RWPE2 (cell line): ENCODE data around the gene LIMD2.

ENCODE experiments used
- ATAC-seq: fragments of 200-7000 bp; cut with Tn5 transposase; 3 replicates; pipeline ENCODE4 v1.9.1; 2021; ENCODE audit warnings: low read depth
- DNase-seq: peaks from one replicate; pipeline ENCODE4 v3.0.0-alpha.2; 2020; ENCODE audit warnings: low spot score
- H3K27ac ChIP-seq: fragments of 450-650 bp; 2 replicates; pipeline ENCODE4 v1.5.1; 2017; ENCODE audit warnings: mild to moderate bottlenecking; ENCODE audit not compliant: poor library complexity, severe bottlenecking
- H3K27me3 ChIP-seq: fragments of 250-450 bp; sonication (Bioruptor Pico); 2 replicates; pipeline ENCODE4 v1.5.1; 2021; ENCODE audit warnings: mild to moderate bottlenecking, moderate library complexity; ENCODE audit not compliant: insufficient read depth, poor library complexity, severe bottlenecking
- H3K36me3 ChIP-seq: fragments of 250-450 bp; sonication (Bioruptor Pico); 2 replicates; pipeline ENCODE4 v1.5.1; 2020; ENCODE audit warnings: low read depth, mild to moderate bottlenecking, moderate library complexity
- H3K4me1 ChIP-seq: fragments of 250-450 bp; sonication (Bioruptor Pico); 2 replicates; pipeline ENCODE4 v1.5.1; 2021; ENCODE audit warnings: mild to moderate bottlenecking, moderate library complexity; ENCODE audit not compliant: insufficient read depth, poor library complexity, severe bottlenecking
- H3K4me3 ChIP-seq: fragments of 250-450 bp; sonication (Bioruptor Pico); 2 replicates; pipeline ENCODE4 v1.5.1; 2021; ENCODE audit warnings: mild to moderate bottlenecking, moderate library complexity; ENCODE audit not compliant: severe bottlenecking
- H3K9me3 ChIP-seq: fragments of 250-450 bp; sonication (Bioruptor Pico); 2 replicates; pipeline ENCODE4 v1.5.1; 2021; ENCODE audit warnings: mild to moderate bottlenecking, moderate library complexity; ENCODE audit not compliant: severe bottlenecking
- CTCF ChIP-seq: fragments of 450-650 bp; IDR thresholded peaks from one replicate; pipeline ENCODE4 v1.5.1; 2017; ENCODE audit warnings: mild to moderate bottlenecking, moderate library complexity; ENCODE audit not compliant: poor library complexity, severe bottlenecking

The LIMD2 gene

DNA sequence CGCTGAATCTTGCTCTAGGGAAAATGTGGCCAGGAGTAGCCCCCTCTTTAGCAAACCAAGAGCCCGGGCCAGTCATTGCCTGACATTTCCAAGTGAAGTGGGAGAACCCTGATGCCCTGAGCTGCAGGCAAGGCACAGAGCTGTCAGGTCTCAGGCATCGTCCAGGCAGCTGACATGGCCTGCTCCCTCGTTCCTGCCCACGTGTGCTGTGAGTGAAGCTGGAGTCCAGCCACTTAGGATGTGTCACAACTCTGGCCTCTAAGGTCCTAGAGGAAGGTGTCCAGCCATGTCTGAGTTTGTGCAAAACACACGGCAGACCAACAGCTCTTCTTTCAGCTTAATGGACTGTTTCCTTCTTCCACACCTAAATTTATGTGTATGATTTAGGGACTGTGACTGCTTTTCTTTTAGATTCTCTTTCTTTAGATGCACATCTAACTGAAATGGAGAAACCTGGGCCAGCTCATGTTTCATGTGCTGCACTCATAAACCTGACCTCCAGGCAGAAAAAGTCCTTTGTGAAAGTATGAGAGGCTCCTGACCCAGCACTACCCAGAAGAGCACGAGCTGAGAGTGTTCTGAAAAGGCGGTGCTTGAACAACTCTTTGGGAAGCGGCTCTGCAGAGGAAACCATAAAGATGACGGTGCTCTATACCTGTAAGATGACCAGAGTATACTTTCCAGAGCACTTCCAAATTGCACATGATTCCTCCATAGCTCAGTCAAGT is 14.8 kb upstream of the LIMD2 start:
- Histone ChIP-seq H3K4me1 (no peaks in the 10 kb centered on the region), H3K4me3 (no peak overlapping the region), H3K27me3 (no peaks in the 10 kb centered on the region), H3K36me3 (peaks cover 29% of the 10 kb centered on the region), H3K27ac (no peak overlapping the region), H3K9me3 (no peaks in the 10 kb centered on the region)
- ATAC-seq (no peak), DNase-seq (no peak)
- no peak for TF ChIP-seq CTCF

- ATAC-seq (no peak), DNase-seq (no peak)
- Histone ChIP-seq H3K4me1 (no peaks in the 10 kb centered on the region), H3K27me3 (no peaks in the 10 kb centered on the region), H3K4me3 (no peak overlapping the region), H3K9me3 (no peaks in the 10 kb centered on the region), H3K36me3 (peaks cover 25% of the 10 kb centered on the region), H3K27ac (no peak overlapping the region)
- no peak for TF ChIP-seq CTCF
Measured at GRCh38 chr17:63709110-63709509, 9.2 kb upstream of the LIMD2 start.

DNA sequence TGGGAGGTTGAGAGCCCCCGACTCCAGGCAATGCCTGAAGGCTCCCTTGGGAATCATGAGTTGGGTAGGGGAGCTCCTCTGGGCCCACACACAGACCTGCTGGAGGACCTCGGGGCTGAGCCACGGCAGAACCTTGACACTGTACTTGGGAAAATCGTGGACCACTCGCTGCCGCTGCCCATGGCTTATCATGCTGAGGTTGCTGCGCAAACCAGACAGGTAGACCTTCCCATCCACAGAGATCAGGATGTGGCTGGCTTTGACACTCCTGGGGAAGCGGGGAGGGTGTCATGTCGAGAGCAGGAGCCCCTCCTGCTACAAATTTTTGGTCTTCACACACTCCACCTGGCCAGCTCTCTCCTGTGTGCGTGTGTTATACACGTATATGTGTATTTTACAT is 7.2 kb upstream of the LIMD2 start:
- Histone ChIP-seq H3K27ac (no peak overlapping the region), H3K4me1 (no peaks in the 10 kb centered on the region), H3K4me3 (no peak overlapping the region), H3K36me3 (peaks cover 19% of the 10 kb centered on the region), H3K9me3 (no peaks in the 10 kb centered on the region), H3K27me3 (no peaks in the 10 kb centered on the region)
- ATAC-seq (no peak), DNase-seq (no peak)
- TF ChIP-seq CTCF = no peak

- Histone ChIP-seq H3K36me3 (peaks cover 19% of the 10 kb centered on the region), H3K27ac (no peak overlapping the region), H3K27me3 (no peaks in the 10 kb centered on the region), H3K4me3 (no peak overlapping the region), H3K9me3 (no peaks in the 10 kb centered on the region), H3K4me1 (no peaks in the 10 kb centered on the region)
- ATAC-seq = no peak
- no peak for DNase-seq
- TF ChIP-seq CTCF = no peak
Measured at GRCh38 chr17:63706336-63707082, 6.6 kb upstream of the LIMD2 start.

DNA sequence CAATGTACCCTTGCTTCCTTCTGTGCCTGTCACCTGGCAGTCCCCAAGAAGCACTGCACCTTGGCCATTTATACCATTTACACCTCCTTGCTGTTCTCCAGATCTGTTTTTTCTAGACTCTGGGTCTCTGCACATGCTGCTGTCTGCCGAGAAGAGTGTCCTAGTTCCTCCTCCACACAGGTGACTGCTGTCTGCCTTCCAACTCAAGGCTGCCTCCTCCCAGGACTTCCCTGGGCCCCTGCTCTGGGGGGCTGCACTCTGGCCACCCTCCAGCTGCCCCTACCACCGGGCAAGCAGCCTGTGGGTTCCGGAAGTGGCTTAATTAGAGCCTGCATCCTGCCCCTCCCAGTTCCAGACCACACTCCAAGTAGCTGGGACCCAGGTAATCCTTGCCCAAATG is 5.7 kb upstream of the LIMD2 start:
- no peak for TF ChIP-seq CTCF
- DNase-seq = no peak
- Histone ChIP-seq H3K4me1 (no peaks in the 10 kb centered on the region), H3K9me3 (no peaks in the 10 kb centered on the region), H3K27ac (no peak overlapping the region), H3K27me3 (no peaks in the 10 kb centered on the region), H3K36me3 (peaks cover 14% of the 10 kb centered on the region), H3K4me3 (no peak overlapping the region)
- ATAC-seq = no peak
